ENCODE measurements around the gene ELF5.

DNA sequence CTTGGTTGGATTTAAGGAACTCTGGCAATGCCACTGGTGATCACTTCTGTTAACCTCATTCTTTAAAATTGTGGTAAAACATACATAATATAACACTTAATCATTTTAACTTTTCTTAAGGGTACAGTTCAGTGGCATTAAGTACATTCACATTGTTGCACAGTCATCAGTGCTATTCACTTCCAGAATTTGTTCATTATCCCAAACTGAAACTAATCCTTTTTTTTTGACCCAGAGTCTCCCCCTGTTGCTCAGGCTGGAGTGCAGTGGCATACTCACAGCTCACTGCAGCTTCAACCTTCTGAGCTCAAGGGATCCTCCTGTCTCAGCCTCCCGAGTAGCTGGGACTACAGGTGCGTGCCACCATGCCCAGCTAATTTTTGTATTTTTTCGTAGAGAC is 10.6 kb downstream of the ELF5 start:
- TF ChIP-seq POLR2A (IDR thresholded peaks at IDR 0.05) (no peak), EP300 (IDR thresholded peaks at IDR 0.05) (no peak)
